Type B pancreatic cell (in vitro differentiated cells): ENCODE data around the gene IFT20. TPM values are rescaled to one million over a fixed set of nuclear protein-coding genes. Genes with fewer than 3 reads are reported as not detected.
"Not testable (repeated sequence)": the region's sequence is repeated elsewhere in the genome, so short reads cannot be mapped to it uniquely, and the experiment has no call there.

Experiments
- DNase-seq: peaks from one replicate; pipeline ENCODE4 v3.0.0; 2021; ENCODE audit warnings: mixed read lengths; ENCODE audit not compliant: unreplicated experiment; ENCODE audit errors: extremely low spot score
- H3K27ac Mint-ChIP-seq: 2 replicates; pipeline ENCODE4 v1.8.0; 2021; ENCODE audit warnings: mild to moderate bottlenecking, mixed read lengths
- H3K27me3 Mint-ChIP-seq: 2 replicates; pipeline ENCODE4 v1.8.0; 2021; ENCODE audit warnings: mixed read lengths
- H3K36me3 Mint-ChIP-seq: 2 replicates; pipeline ENCODE4 v1.8.0; 2021; ENCODE audit warnings: mixed read lengths
- H3K4me1 Mint-ChIP-seq: one replicate; pipeline ENCODE4 v1.8.0; 2021; ENCODE audit warnings: mixed read lengths; ENCODE audit not compliant: unreplicated experiment
- H3K4me3 Mint-ChIP-seq: 2 replicates; pipeline ENCODE4 v1.8.0; 2021; ENCODE audit warnings: mild to moderate bottlenecking, mixed read lengths
- H3K9me3 Mint-ChIP-seq: 2 replicates; pipeline ENCODE4 v1.8.0; 2021; ENCODE audit warnings: mixed read lengths
- total RNA-seq: library from RNA; stranded (reverse); gene quantifications from 2 replicates; pipeline ENCODE4 v1.2.1, GENCODE V29; 2021; ENCODE audit warnings: low replicate concordance
- TF ChIP-seq, protein P1 (sequence below): fragments of 200-600 bp; sonication (generic); conservative IDR thresholded peaks from 2 replicates; pipeline ENCODE4 v1.5.0; 2021; ENCODE audit warnings: antibody characterized with exemption, mild to moderate bottlenecking

The IFT20 gene
- total RNA-seq, 1 donor from 2014 or later = 43.6 TPM

DNA sequence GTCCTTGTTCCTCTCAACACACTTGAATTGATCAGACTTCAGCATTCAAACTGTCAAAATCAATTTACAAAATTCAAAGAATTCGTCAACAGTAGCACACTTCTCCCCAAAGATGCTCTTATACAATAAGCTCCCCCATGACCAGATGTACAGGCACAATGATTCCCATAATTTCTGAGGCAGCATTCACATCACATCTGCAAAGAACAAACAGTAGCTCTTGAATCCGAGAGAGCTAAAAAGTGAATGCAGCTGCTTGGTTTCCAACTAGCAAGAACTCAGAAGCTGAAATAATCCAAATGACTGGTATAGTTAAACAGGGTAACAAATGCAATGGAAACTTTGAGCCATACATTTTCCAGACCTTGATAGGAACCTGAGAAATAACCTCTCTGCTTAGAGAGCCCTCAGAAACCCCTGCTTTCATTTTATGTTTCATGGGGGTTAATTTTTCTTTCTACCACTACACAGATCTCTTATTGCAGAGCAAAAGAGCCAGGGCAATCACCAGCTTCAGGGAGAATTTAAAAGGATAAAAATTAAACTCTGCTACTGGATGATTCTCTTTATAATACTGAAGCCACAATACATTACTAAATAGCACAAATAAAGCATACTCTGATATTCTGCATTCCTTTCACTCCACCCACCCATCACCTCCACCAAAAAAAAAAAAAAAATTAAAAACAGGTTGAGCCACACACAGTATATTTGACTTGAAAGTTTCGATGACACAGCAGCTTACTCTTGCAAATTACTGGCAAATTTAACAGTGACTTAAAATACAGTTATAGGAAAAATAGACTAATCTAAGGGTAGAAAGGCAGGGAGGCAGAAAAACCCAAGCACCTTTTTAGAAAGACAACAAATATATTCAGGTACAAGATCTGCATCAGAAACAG is 39.3 kb downstream of the IFT20 start:
- Mint-ChIP-seq H3K4me3 (peak overlapping the region; percentile 30), H3K36me3 (no peaks in the 10 kb centered on the region), H3K4me1 (peaks cover 10% of the 10 kb centered on the region), H3K27ac (peak overlapping the region; percentile 82), H3K27me3 (peaks cover 3% of the 10 kb centered on the region), H3K9me3 (no peaks in the 10 kb centered on the region)
- DNase-seq = no peak
- TF ChIP-seq, protein P1, sequence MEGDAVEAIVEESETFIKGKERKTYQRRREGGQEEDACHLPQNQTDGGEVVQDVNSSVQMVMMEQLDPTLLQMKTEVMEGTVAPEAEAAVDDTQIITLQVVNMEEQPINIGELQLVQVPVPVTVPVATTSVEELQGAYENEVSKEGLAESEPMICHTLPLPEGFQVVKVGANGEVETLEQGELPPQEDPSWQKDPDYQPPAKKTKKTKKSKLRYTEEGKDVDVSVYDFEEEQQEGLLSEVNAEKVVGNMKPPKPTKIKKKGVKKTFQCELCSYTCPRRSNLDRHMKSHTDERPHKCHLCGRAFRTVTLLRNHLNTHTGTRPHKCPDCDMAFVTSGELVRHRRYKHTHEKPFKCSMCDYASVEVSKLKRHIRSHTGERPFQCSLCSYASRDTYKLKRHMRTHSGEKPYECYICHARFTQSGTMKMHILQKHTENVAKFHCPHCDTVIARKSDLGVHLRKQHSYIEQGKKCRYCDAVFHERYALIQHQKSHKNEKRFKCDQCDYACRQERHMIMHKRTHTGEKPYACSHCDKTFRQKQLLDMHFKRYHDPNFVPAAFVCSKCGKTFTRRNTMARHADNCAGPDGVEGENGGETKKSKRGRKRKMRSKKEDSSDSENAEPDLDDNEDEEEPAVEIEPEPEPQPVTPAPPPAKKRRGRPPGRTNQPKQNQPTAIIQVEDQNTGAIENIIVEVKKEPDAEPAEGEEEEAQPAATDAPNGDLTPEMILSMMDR = no peak

DNA sequence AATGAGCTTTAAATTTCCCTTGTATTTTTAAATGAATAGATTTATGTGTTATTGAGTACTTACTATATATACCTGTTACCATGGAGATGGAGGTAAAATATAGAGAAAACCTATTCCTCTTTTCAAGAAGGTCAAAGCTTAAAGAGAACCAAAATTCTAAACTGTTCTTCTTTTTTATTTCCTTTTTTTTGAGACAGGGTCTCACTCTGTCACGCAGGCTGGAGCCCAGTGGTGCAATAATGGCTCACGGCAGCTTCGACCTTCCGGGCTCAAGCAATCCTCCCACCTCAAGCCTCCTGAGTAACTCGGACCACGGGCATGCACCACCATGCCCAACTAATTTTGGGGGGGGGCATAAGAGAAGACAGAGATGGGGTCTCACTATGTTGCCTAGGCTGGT is 41.3 kb downstream of the IFT20 start:
- Mint-ChIP-seq H3K27ac (no peak overlapping the region), H3K27me3 (peaks cover 3% of the 10 kb centered on the region), H3K9me3 (no peaks in the 10 kb centered on the region), H3K4me3 (no peak overlapping the region), H3K36me3 (no peaks in the 10 kb centered on the region), H3K4me1 (peaks cover 10% of the 10 kb centered on the region)
- DNase-seq = no peak
- TF ChIP-seq, protein P1 = no peak

DNA sequence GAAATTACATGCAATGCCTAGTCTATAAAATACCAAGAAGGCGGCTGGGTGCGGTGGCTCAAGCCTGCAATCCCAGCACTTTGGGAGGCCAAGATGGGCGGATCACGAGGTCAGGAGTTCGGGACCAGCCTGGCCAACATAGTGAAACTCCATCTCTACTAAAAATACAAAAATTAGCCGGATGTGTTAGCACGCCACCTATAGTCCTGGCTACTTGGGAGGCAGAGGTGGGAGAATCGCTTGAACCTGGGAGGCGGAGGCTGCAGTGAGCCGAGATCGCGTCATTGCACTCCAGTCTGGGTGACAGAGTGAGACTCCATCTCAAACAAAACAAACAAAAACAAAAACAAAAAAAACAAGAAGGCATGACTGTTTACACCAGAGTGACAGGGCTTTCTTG is 42.4 kb downstream of the IFT20 start:
- H3K36me3 Mint-ChIP-seq, H3K4me3 Mint-ChIP-seq, DNase-seq, H3K27me3 Mint-ChIP-seq, H3K9me3 Mint-ChIP-seq, H3K27ac Mint-ChIP-seq: not testable (repeated sequence)
- H3K4me1 Mint-ChIP-seq = peaks cover 10% of the 10 kb centered on the region

DNA sequence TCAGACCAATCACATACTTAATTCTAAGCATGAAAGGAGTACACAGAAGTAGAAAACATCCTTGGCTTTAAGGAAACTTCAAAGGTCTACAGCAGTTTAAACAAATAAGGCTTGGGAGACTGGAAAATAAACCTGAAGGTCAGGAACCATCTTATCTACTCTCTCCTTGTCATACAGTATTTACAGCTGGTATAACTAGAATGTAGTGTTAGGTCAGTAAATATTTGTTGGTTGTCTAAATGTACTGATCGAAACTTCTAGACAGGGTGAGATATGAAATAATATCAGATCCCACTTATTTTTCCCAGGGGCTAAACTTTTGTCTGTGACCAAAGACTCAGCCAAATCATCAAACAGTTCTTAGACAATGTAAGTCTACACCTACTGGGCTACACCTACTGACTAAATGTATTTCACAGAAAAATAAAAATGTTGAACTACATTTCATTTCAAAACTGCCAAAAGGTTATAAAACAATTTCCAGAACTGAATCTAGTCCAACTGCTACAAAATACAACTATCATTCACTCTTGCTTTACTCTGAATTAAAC is 43.4 kb downstream of the IFT20 start:
- TF ChIP-seq, protein P1 = no peak
- Mint-ChIP-seq H3K4me3 (no peak overlapping the region), H3K27ac (no peak overlapping the region), H3K4me1 (peaks cover 10% of the 10 kb centered on the region), H3K9me3 (no peaks in the 10 kb centered on the region), H3K36me3 (no peaks in the 10 kb centered on the region), H3K27me3 (peaks cover 3% of the 10 kb centered on the region)
- no peak for DNase-seq

DNA sequence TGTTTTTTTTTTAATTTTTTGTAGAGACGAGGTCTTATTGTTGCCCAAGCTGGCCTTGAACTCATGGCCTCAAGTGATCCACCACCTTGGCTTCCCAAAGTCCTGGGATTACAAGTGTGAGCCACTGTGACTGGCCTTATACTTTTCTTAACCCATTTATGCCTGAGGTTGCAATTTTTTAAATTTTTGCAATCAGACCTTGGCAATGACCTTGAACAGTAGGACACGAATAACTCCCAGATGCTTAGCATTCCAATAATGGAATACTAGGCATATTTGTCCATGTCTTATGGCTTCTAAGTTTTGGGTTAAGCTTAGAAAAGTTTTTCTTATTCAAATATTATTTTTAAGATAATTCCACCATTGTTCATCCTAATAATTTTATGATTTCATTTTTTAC is 44.6 kb downstream of the IFT20 start:
- no peak overlapping the region for H3K4me3 Mint-ChIP-seq
- no peaks in the 10 kb centered on the region for H3K36me3 Mint-ChIP-seq
- DNase-seq = no peak
- TF ChIP-seq, protein P1 = no peak
- no peaks in the 10 kb centered on the region for H3K9me3 Mint-ChIP-seq
- peaks cover 2% of the 10 kb centered on the region for H3K27me3 Mint-ChIP-seq
- no peak overlapping the region for H3K27ac Mint-ChIP-seq
- H3K4me1 Mint-ChIP-seq = peaks cover 3% of the 10 kb centered on the region

DNA sequence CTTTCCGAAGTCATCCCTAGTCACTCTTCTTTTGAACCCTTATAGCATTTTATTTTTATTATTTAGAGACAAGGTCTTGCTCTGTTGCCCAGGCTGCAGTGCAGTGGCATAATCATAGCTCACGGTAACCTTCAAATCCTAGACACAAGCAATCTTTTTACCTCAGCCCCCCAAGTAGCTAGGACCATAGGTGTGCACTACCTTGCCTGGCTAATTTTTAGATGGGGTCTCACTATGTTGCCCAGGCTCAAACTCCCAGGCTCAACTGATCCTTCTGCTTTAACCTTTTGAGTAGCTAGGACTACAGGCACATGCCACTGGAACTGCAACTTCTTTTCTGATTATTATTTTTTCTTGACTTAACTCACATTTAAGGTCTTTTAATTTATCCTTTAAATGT is 49.3 kb downstream of the IFT20 start:
- H3K4me3 Mint-ChIP-seq = no peak overlapping the region
- no peaks in the 10 kb centered on the region for H3K9me3 Mint-ChIP-seq
- H3K27ac Mint-ChIP-seq = no peak overlapping the region
- no peaks in the 10 kb centered on the region for H3K27me3 Mint-ChIP-seq
- no peaks in the 10 kb centered on the region for H3K4me1 Mint-ChIP-seq
- no peaks in the 10 kb centered on the region for H3K36me3 Mint-ChIP-seq
- DNase-seq = no peak
- TF ChIP-seq, protein P1 = no peak
